Measurements from ENCODE around the gene C5.
"Not testable (repeated sequence)": the region's sequence is repeated elsewhere in the genome, so short reads cannot be mapped to it uniquely, and the experiment has no call there.

Gene C5

DNA sequence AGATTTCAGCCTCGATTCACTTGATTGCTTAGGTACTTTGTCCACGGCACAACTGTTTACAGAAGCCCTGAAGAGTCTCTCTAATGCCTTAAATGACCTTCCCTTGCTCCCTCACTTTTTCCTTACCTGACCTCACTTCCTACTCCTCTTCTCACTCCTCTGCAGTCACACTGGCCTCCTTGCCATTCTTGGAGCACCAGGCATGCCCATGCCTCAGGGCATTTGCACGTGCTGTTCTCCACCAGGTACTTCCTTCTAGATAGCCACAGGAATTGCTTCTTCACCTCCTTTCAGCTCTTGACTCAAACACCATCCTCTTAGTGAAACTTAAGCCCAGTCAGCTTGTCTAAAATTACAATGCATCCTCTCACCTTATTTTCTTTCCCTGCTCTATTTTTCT lies 71.1 kb downstream of the C5 start:
- no peaks in the 10 kb centered on the region for H3K9me3 ChIP-seq
- no peaks in the 10 kb centered on the region for H3K27me3 ChIP-seq
- no peak for DNase-seq
- TF ChIP-seq, protein P1, sequence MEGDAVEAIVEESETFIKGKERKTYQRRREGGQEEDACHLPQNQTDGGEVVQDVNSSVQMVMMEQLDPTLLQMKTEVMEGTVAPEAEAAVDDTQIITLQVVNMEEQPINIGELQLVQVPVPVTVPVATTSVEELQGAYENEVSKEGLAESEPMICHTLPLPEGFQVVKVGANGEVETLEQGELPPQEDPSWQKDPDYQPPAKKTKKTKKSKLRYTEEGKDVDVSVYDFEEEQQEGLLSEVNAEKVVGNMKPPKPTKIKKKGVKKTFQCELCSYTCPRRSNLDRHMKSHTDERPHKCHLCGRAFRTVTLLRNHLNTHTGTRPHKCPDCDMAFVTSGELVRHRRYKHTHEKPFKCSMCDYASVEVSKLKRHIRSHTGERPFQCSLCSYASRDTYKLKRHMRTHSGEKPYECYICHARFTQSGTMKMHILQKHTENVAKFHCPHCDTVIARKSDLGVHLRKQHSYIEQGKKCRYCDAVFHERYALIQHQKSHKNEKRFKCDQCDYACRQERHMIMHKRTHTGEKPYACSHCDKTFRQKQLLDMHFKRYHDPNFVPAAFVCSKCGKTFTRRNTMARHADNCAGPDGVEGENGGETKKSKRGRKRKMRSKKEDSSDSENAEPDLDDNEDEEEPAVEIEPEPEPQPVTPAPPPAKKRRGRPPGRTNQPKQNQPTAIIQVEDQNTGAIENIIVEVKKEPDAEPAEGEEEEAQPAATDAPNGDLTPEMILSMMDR (IDR thresholded peaks at IDR 0.05): no peak
- H3K4me3 ChIP-seq: no peak overlapping the region
- H3K36me3 ChIP-seq: peaks cover 0 to 22% (median 6%) of the 10 kb centered on the region in 3 donors
- intact Hi-C loops (cut with DNase I; ENCODE audit: low total_unique reads): no loop called here
- H3K4me1 ChIP-seq: no peaks in the 10 kb centered on the region
- H3K27ac ChIP-seq: no peak overlapping the region

DNA sequence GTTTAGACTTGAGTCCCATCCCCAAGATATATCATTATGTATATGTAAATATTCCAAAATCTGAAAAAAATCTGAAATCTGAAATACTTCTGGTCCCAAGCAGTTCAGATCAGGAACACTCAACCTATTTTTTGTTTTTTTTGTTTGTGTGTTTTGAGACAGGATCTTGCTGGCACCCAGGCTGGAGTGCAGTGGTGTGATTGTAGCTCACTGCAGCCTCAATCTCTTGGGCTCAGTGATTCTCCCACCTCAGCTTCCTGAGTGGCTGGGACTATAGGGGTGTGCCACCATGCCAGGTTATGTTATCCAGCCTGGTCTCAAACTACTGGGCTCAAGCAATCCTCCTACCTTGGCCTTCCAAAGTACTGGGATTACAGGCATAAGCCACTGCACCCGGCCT lies 72.8 kb downstream of the C5 start:
- TF ChIP-seq, protein P1 (IDR thresholded peaks at IDR 0.05): no peak
- Histone ChIP-seq H3K4me1 (no peaks in the 10 kb centered on the region), H3K9me3 (no peaks in the 10 kb centered on the region), H3K36me3 (peaks cover 0 to 22% (median 6%) of the 10 kb centered on the region in 3 donors), H3K27me3 (no peaks in the 10 kb centered on the region), H3K27ac (no peak overlapping the region), H3K4me3 (no peak overlapping the region)
- DNase-seq: no peak
- intact Hi-C loops (cut with DNase I; ENCODE audit: low total_unique reads): no loop called here

DNA sequence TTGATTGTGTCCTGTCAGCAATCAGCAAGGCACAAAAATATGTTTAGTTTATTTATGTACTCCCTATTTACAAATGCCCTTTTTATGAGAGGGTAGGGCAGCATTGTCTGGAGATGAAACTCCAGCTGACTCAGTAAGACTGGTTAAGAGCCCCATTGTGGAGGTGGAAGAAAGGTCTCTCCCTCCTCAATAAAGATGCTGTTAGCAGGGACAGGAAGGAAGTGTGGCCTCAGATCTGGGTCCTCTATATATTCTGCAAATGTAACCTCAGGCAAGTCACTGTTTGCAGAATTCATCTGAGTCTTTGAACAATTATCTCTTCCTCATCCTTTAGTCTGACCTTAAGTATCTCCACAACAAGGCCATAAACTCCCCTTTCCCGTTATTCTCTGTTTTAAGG lies 75.2 kb downstream of the C5 start:
- no peak for DNase-seq
- intact Hi-C loops (cut with DNase I; ENCODE audit: low total_unique reads): no loop called here

DNA sequence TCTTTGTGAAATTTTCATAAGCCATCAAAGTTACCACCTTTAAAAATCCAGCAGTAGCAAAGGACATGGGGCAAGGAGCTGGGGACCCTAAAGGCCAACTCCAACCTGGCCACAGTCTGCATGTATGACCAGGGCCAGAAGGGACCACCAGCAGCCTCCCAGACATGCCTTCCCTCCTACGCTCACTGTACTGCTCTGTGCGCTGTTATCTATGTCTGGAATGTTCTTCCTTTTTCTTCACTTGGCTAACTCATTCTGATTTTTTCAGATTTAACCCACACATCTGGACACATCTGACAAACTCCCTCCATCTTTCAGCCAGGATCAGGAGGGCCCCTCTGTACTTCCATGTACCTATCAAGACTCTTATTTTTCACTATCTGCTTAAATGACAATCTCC lies 75.9 kb downstream of the C5 start:
- TF ChIP-seq, protein P1 (IDR thresholded peaks at IDR 0.05): no peak
- intact Hi-C loops (cut with DNase I; ENCODE audit: low total_unique reads): no loop called here

More for the DNA sequence above, 75.2 kb downstream of the C5 start:
- H3K27me3 ChIP-seq: no peaks in the 10 kb centered on the region
- no peak overlapping the region for H3K27ac ChIP-seq
- peaks cover 0 to 17% (median 6%) of the 10 kb centered on the region in 3 donors for H3K36me3 ChIP-seq
- no peaks in the 10 kb centered on the region for H3K9me3 ChIP-seq
- TF ChIP-seq, protein P1 (IDR thresholded peaks at IDR 0.05): no peak
- no peak overlapping the region for H3K4me3 ChIP-seq
- H3K4me1 ChIP-seq: no peaks in the 10 kb centered on the region

DNA sequence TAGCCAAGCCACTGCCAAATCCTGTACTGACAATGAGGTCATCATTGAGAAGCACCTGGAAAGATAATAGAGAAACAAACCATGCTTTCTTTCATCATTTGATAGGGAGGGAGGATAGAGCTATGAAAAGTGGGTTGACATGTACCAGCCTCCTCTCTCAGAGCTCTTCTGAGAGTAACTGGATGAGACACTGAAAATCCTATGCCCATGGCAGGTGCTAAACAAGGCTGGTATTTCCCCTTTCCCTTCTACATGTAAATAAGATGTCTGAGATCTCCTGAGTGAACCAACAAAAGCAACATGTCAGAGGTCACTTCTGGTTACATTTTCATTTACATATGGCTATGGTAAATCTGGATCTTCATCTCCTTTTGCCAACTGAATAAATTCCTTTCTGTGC lies 78.1 kb downstream of the C5 start:
- intact Hi-C loops (cut with DNase I; ENCODE audit: low total_unique reads): no loop called here
- H3K4me1 ChIP-seq: peaks cover 0 to 4% (median under 1%) of the 10 kb centered on the region in 4 donors
- no peaks in the 10 kb centered on the region for H3K27me3 ChIP-seq
- H3K4me3 ChIP-seq: no peak overlapping the region
- no peak overlapping the region for H3K27ac ChIP-seq
- DNase-seq: no peak
- no peaks in the 10 kb centered on the region for H3K9me3 ChIP-seq
- TF ChIP-seq, protein P1 (IDR thresholded peaks at IDR 0.05): no peak
- peaks cover 0 to 6% (median 6%) of the 10 kb centered on the region in 3 donors for H3K36me3 ChIP-seq

More for the DNA sequence above, 75.9 kb downstream of the C5 start:
- Histone ChIP-seq H3K9me3 (no peaks in the 10 kb centered on the region), H3K36me3 (peaks cover 0 to 10% (median 6%) of the 10 kb centered on the region in 3 donors), H3K4me3 (no peak overlapping the region), H3K27ac (no peak overlapping the region), H3K27me3 (no peaks in the 10 kb centered on the region), H3K4me1 (no peaks in the 10 kb centered on the region)
- DNase-seq: no peak

DNA sequence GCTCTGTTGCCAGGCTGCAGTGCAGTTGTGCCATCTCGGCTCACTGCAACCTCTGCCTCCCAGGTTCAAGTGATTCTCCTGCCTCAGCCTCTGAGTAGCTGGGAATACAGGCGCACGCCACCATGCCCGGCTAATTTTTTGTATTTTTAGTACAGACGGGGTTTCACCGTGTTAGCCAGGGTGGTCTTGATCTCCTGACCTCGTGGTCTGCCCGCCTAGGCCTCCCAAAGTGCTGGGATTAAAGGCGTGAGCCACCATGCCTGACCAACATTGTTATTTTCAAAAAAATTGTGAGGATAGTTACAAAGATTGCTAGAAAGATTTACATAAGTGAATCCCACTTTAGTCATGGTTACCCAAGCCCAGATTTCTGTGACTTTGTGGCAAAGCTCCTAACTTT lies 78.6 kb downstream of the C5 start:
- H3K9me3 ChIP-seq; H3K4me1 ChIP-seq; H3K4me3 ChIP-seq; DNase-seq; H3K27me3 ChIP-seq; H3K27ac ChIP-seq; intact Hi-C loops (cut with DNase I; ENCODE audit: low total_unique reads); H3K36me3 ChIP-seq: not testable (repeated sequence)
